K562 (cell line): ENCODE measurements around the gene ASPRV1. TPM values are rescaled to one million over a fixed set of nuclear protein-coding genes. Genes with fewer than 3 reads are reported as not detected.

Experiments
- ATAC-seq: fragments of 200-7000 bp; cut with Tn5 transposase; 3 replicates; pipeline ENCODE4 v1.9.1; 2020; ENCODE audit warnings: moderate library complexity
- BruUV-seq: library from RNA; stranded (reverse); fragments of 400-500 nt; replicated peaks from 2 replicates; lab custom pipeline; 2021; lab: Mats Ljungman, UMichigan
- CTCF ChIA-PET: fragments of 300-600 bp; formaldehyde crosslinking; extraction: SDS; loops from one replicate; lab custom pipeline; 2021; ENCODE audit warnings: low intra/inter-chr PET ratio; lab: Yijun Ruan, JAX
- POLR2A ChIA-PET: fragments of 300-600, 350-650 bp; sonication (Branson Sonifier 250); formaldehyde crosslinking; extraction: SDS; loops from one replicate; lab custom pipeline; 2021; ENCODE audit warnings: antibody characterized with exemption, inconsistent platforms; lab: Yijun Ruan, JAX
- DNase-seq, 4 experiments: peaks; one replicate each; pipeline versions ENCODE4 v3.0.0 to v3.0.0-alpha.2; 2011 to 2018; ENCODE audit warnings: low spot score in 3 of 4, mixed read lengths in 3 of 4; ENCODE audit errors: extremely low read depth in 1 of 4
- FAIRE-seq: peaks from 2 replicates; lab custom pipeline; 2011; peaks lifted over from hg19 to GRCh38; lab: Jason Lieb, UNC
- H2AFZ ChIP-seq: 2 replicates; pipeline ENCODE4 v1.6.0; 2011; ENCODE audit warnings: low read depth, low read length, control low read depth, inconsistent platforms
- H3K27ac ChIP-seq: fragments of 200-600 bp; 3 replicates; pipeline ENCODE4 v1.8.0; 2011; ENCODE audit warnings: low read depth, mild to moderate bottlenecking, control low read depth, inconsistent platforms, low read length, moderate library complexity, mixed read lengths; ENCODE audit errors: extremely low read depth
- H3K27me3 ChIP-seq, 2 experiments: fragments of 300-600 bp in 1 of 2; 2 replicates in 1 of 2; 3 replicates in 1 of 2; pipeline versions ENCODE4 v1.6.0 to v1.8.0; 2011; ENCODE audit warnings: inconsistent platforms in 2 of 2, low read length in 2 of 2, mild to moderate bottlenecking in 1 of 2, mixed read lengths in 1 of 2, moderate library complexity in 1 of 2; ENCODE audit not compliant: control insufficient read depth in 2 of 2, insufficient read depth in 2 of 2
- H3K36me3 ChIP-seq: fragments of 300-600 bp; 3 replicates; pipeline ENCODE4 v1.8.0; 2011; ENCODE audit warnings: mild to moderate bottlenecking, low read length, inconsistent platforms; ENCODE audit not compliant: control insufficient read depth, insufficient read depth
- H3K4me1 ChIP-seq, 2 experiments: fragments of 200-600 bp in 1 of 2; replicated peaks in 1 of 2; 2 replicates in 1 of 2; 3 replicates in 1 of 2; pipeline versions ENCODE4 v1.5.1 to v1.8.0; 2011; ENCODE audit warnings: inconsistent platforms in 2 of 2, low read length in 2 of 2, mild to moderate bottlenecking in 1 of 2, mixed read lengths in 1 of 2, moderate library complexity in 1 of 2; ENCODE audit not compliant: control insufficient read depth in 2 of 2, insufficient read depth in 2 of 2
- H3K4me2 ChIP-seq: 2 replicates; pipeline ENCODE4 v1.6.1; 2011; ENCODE audit warnings: low read length, control low read depth, inconsistent platforms, mixed read lengths; ENCODE audit not compliant: insufficient read depth
- H3K4me3 ChIP-seq: fragments of 200-600 bp; sonication (generic), shearing (Covaris generic); 2 replicates; pipeline ENCODE4 v1.5.1; 2016; ENCODE audit warnings: control low read depth, inconsistent platforms
- H3K79me2 ChIP-seq: fragments of 200-600 bp; 3 replicates; pipeline ENCODE4 v1.8.0; 2011; ENCODE audit warnings: low read length, inconsistent platforms; ENCODE audit not compliant: control insufficient read depth, insufficient read depth
- H3K9ac ChIP-seq, 2 experiments: 2 replicates each; pipeline versions ENCODE4 v1.6.0 to v1.6.1; 2011; ENCODE audit warnings: low read depth in 2 of 2, low read length in 2 of 2, control low read depth in 1 of 2, inconsistent platforms in 1 of 2, mild to moderate bottlenecking in 1 of 2, mixed read lengths in 1 of 2; ENCODE audit not compliant: insufficient read depth in 1 of 2
- H3K9me1 ChIP-seq: one replicate; pipeline ENCODE4 v1.6.0; 2011; ENCODE audit warnings: inconsistent platforms, mild to moderate bottlenecking, low read length, moderate library complexity; ENCODE audit not compliant: control insufficient read depth, insufficient read depth
- H3K9me3 ChIP-seq: replicated peaks from 2 replicates; pipeline ENCODE4 v1.5.1; 2011; ENCODE audit warnings: low read depth, low read length, inconsistent platforms; ENCODE audit not compliant: control insufficient read depth, insufficient read depth
- H4K20me1 ChIP-seq: replicated peaks from 2 replicates; pipeline ENCODE4 v1.6.1; 2011; ENCODE audit warnings: low read length, inconsistent platforms, mixed read lengths; ENCODE audit not compliant: control insufficient read depth, insufficient read depth
- GATAD2A ChIP-seq: fragments of 450-650 bp; IDR thresholded peaks from 2 replicates; pipeline ENCODE4 v1.6.1; 2017
- MCM7 ChIP-seq, 2 experiments: fragments of 450-650 bp; IDR thresholded peaks; 2 replicates each; pipeline ENCODE4 v1.6.1; 2016 to 2018
- MYBL2 ChIP-seq, 2 experiments: fragments of 450-650 bp in 1 of 2; sonication (generic) in 1 of 2; formaldehyde crosslinking in 1 of 2; IDR thresholded peaks; 2 replicates each; pipeline versions ENCODE4 v1.6.1 to v1.8.1; 2017 to 2022; ENCODE audit warnings: borderline replicate concordance in 1 of 2, inconsistent platforms in 1 of 2, low read depth in 1 of 2, mild to moderate bottlenecking in 1 of 2, missing genetic modification reagents in 1 of 2, moderate library complexity in 1 of 2
- OTX1 ChIP-seq: fragments of 450-650 bp; formaldehyde crosslinking; IDR thresholded peaks from 2 replicates; pipeline ENCODE4 v1.4.0; 2022; ENCODE audit warnings: mild to moderate bottlenecking
- SMC3 ChIP-seq: conservative IDR thresholded peaks from 2 replicates; pipeline ENCODE4 v1.6.1; 2011; ENCODE audit warnings: low read depth, low read length, improper control_type of control experiment; ENCODE audit not compliant: insufficient read depth
- ZNF12 ChIP-seq: sonication (generic); formaldehyde crosslinking; IDR thresholded peaks from 2 replicates; pipeline ENCODE4 v1.4.0; 2020; ENCODE audit warnings: mild to moderate bottlenecking, missing genetic modification reagents
- ZNF175 ChIP-seq: fragments of 200-800 bp; sonication (Bioruptor generic); IDR thresholded peaks from 2 replicates; pipeline ENCODE4 v1.6.1; 2016; ENCODE audit warnings: low read depth, mild to moderate bottlenecking, missing genetic modification characterization, missing compliant biosample characterization
- WGBS: fragments of 100-300 bp; shearing (Covaris generic); methylation state at CpG from one replicate; pipeline ENCODE4 v1.1.6; 2016; ENCODE audit warnings: low coverage, mixed read lengths; ENCODE audit not compliant: insufficient coverage; ENCODE audit errors: missing lambda C conversion rate; 5-methylcytosine and 5-hydroxymethylcytosine counted together
- in situ Hi-C: fragments of 300-500 bp; cut with MboI; formaldehyde crosslinking; loops from 4 replicates; pipeline ENCODE4 v1.15.0; 2018; ENCODE audit warnings: inconsistent platforms, mixed read lengths
- intact Hi-C: fragments of 100-400 bp; cut with micrococcal nuclease; formaldehyde crosslinking; loops from 2 replicates; pipeline ENCODE4 v1.14.2; 2022
- polyA plus RNA-seq, 8 experiments: library from polyadenylated mRNA; depleted of rRNA in 4 of 8; stranded (reverse) in 5 of 8; unstranded in 3 of 8; fragments of >200 nt; fragmentation: Nextera tagmentation in 2 of 8; fragmentation: Illumina TruSeq in 1 of 8; extraction: Ambion mirVana in 2 of 8; extraction: Trizol in 1 of 8; gene quantifications; 2 replicates each; pipeline versions ENCODE4 v1.2.1 to v1.2.3, GENCODE V29; 2011 to 2014; ENCODE audit warnings: inconsistent platforms in 1 of 8, missing spikeins in 1 of 8
- total RNA-seq, 7 experiments: library from RNA; depleted of rRNA in 6 of 7; stranded (reverse); fragments of >200 nt in 6 of 7; fragmentation: Illumina TruSeq in 2 of 7; extraction: Trizol in 2 of 7; gene quantifications; 2 replicates each; pipeline versions ENCODE4 v1.2.1 to v1.2.3, GENCODE V29; 2011 to 2021; ENCODE audit warnings: low replicate concordance in 1 of 7
- TF ChIP-seq, protein P1 (sequence below): fragments of 450-650 bp; IDR thresholded peaks from 2 replicates; pipeline ENCODE4 v1.6.1; 2017; ENCODE audit warnings: antibody characterized with exemption, mild to moderate bottlenecking

ASPRV1 gene
- total and polyA plus RNA-seq, 9 of the 15 experiments (the other 6 are each of a cell fraction or from before 2014, with no cell fraction given): 0.17 to 0.72 (median 0.47) TPM; not detected in 1

- POLR2A ChIA-PET: interaction anchor here (0.7 to 1.4 kb wide), 4 partner anchors 8 to 91 kb away, joined by 3 read pairs; no protein-coding TSS in a partner anchor
- H3K27ac ChIP-seq: peak overlapping the region; percentile 8; the same call in 1 of the 3 replicates
- no peak for TF ChIP-seq ZNF175 (CRISPR knock-in tag)
- TF ChIP-seq, all 486 proteins: peak for 0
- no peak overlapping the region for H3K4me3 ChIP-seq
- in situ Hi-C loops (no loop called here), intact Hi-C loops (no loop called here)
- no peaks in the 10 kb centered on the region for H3K9me3 ChIP-seq
- H3K4me2 ChIP-seq: no peak overlapping the region
- no peaks in the 10 kb centered on the region for H3K27me3 ChIP-seq
- CTCF ChIA-PET: no interaction called here
- FAIRE-seq (no peak), ATAC-seq (peak; percentile 28), DNase-seq (no peak)
- no TSS peak for BruUV-seq
- peaks cover 23 to 42% of the 10 kb centered on the region in 2 experiments for H3K4me1 ChIP-seq
- H2AFZ ChIP-seq: peak overlapping the region; percentile 84
- H3K79me2 ChIP-seq: no peaks in the 10 kb centered on the region
- 15% methylated on average over 1 of the region's 1 CpG for WGBS
- H3K36me3 ChIP-seq: no peaks in the 10 kb centered on the region
- no peaks in the 10 kb centered on the region for H3K9me1 ChIP-seq
- H3K9ac ChIP-seq: peak overlapping the region in 1 of 2 experiments; percentile 65; a peak in 1 of 4 replicates
- H4K20me1 ChIP-seq: no peaks in the 10 kb centered on the region
Observed at GRCh38 chr2:70006447-70006784, 45.0 kb upstream of the ASPRV1 start.

- intact Hi-C loops (no loop called here), in situ Hi-C loops (no loop called here)
- H3K36me3 ChIP-seq: no peaks in the 10 kb centered on the region
- WGBS: 50% methylated on average over 6 of the region's 6 CpGs
- ChIA-PET POLR2A (interaction anchor here (0.7 to 1.4 kb wide), 7 partner anchors 12 to 90 kb away, joined by 3 to 4 read pairs (median 3); no protein-coding TSS in a partner anchor), CTCF (no interaction called here)
- H3K9ac ChIP-seq: peak overlapping the region in 1 of 2 experiments; percentile 65; a peak in 1 of 4 replicates
- H4K20me1 ChIP-seq: no peaks in the 10 kb centered on the region
- H3K27ac ChIP-seq: peak overlapping the region; percentile 8; the same call in 1 of the 3 replicates
- H2AFZ ChIP-seq: peak overlapping the region; percentile 84
- H3K79me2 ChIP-seq: no peaks in the 10 kb centered on the region
- H3K27me3 ChIP-seq: no peaks in the 10 kb centered on the region
- H3K4me1 ChIP-seq: peaks cover 19 to 37% of the 10 kb centered on the region in 2 experiments
- H3K4me3 ChIP-seq: no peak overlapping the region
- no peaks in the 10 kb centered on the region for H3K9me3 ChIP-seq
- ATAC-seq (peak; percentile 85), DNase-seq (peak; percentile 56 to 79 (median 68)), FAIRE-seq (peak; percentile 46)
- no TSS peak for BruUV-seq
- H3K4me2 ChIP-seq: no peak overlapping the region
- no peaks in the 10 kb centered on the region for H3K9me1 ChIP-seq
- TF ChIP-seq GATAD2A: no peak
- TF ChIP-seq MYBL2 (IDR thresholded peaks at IDR 0.05; ENCODE audit: low read depth): no peak
- TF ChIP-seq MYBL2 (CRISPR knock-in tag; IDR thresholded peaks at IDR 0.05; ENCODE audit: borderline replicate concordance): no peak
- no peak for TF ChIP-seq MCM7 (IDR thresholded peaks at IDR 0.05)
- 0 out of 2 replicates have a peak, but pooled peaks have one; percentile 9 for TF ChIP-seq SMC3
- TF ChIP-seq OTX1 (CRISPR knock-in tag): no peak
- TF ChIP-seq ZNF12: no peak
- TF ChIP-seq, protein P1, sequence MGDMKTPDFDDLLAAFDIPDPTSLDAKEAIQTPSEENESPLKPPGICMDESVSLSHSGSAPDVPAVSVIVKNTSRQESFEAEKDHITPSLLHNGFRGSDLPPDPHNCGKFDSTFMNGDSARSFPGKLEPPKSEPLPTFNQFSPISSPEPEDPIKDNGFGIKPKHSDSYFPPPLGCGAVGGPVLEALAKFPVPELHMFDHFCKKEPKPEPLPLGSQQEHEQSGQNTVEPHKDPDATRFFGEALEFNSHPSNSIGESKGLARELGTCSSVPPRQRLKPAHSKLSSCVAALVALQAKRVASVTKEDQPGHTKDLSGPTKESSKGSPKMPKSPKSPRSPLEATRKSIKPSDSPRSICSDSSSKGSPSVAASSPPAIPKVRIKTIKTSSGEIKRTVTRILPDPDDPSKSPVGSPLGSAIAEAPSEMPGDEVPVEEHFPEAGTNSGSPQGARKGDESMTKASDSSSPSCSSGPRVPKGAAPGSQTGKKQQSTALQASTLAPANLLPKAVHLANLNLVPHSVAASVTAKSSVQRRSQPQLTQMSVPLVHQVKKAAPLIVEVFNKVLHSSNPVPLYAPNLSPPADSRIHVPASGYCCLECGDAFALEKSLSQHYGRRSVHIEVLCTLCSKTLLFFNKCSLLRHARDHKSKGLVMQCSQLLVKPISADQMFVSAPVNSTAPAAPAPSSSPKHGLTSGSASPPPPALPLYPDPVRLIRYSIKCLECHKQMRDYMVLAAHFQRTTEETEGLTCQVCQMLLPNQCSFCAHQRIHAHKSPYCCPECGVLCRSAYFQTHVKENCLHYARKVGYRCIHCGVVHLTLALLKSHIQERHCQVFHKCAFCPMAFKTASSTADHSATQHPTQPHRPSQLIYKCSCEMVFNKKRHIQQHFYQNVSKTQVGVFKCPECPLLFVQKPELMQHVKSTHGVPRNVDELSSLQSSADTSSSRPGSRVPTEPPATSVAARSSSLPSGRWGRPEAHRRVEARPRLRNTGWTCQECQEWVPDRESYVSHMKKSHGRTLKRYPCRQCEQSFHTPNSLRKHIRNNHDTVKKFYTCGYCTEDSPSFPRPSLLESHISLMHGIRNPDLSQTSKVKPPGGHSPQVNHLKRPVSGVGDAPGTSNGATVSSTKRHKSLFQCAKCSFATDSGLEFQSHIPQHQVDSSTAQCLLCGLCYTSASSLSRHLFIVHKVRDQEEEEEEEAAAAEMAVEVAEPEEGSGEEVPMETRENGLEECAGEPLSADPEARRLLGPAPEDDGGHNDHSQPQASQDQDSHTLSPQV: 0 out of 2 replicates have a peak, but pooled peaks have one; percentile 52
Observed at GRCh38 chr2:70005752-70006446, 44.5 kb upstream of the ASPRV1 start.
